SU-DHL-6 (cell line): Measurements from ENCODE around the gene DPCD.

Experiments used
- H2AFZ ChIP-seq: fragments of 200-600 bp; sonication (generic); 2 replicates; pipeline ENCODE4 v1.6.1; 2014; ENCODE audit warnings: low read depth, mild to moderate bottlenecking, moderate library complexity, mixed read lengths, antibody characterized with exemption, low read length; ENCODE audit not compliant: severe bottlenecking
- H3F3A ChIP-seq: fragments of 200-600 bp; shearing (Covaris generic); 2 replicates; pipeline ENCODE4 v1.6.0; 2016; ENCODE audit warnings: antibody characterized with exemption, mild to moderate bottlenecking; ENCODE audit not compliant: insufficient read depth
- H3K27ac ChIP-seq: fragments of 200-600 bp; sonication (generic); 2 replicates; pipeline ENCODE4 v1.5.1; 2016; ENCODE audit warnings: low read depth, mild to moderate bottlenecking, low read length, moderate library complexity, mixed read lengths
- H3K27me3 ChIP-seq: fragments of 200-600 bp; sonication (generic), shearing (Covaris generic); 2 replicates; pipeline ENCODE4 v1.6.0; 2014; ENCODE audit warnings: mild to moderate bottlenecking, low read length
- H3K36me3 ChIP-seq: fragments of 200-600 bp; sonication (generic); 2 replicates; pipeline ENCODE4 v1.6.1; 2014; ENCODE audit warnings: mild to moderate bottlenecking, low read length, mixed read lengths
- H3K4me2 ChIP-seq: fragments of 300-600, 200-600 bp; shearing (Covaris generic), sonication (generic); 2 replicates; pipeline ENCODE4 v1.6.0; 2014; ENCODE audit warnings: low read length, low read depth, mild to moderate bottlenecking; ENCODE audit not compliant: poor library complexity, severe bottlenecking
- H3K4me3 ChIP-seq: fragments of 200-600 bp; sonication (generic); 2 replicates; pipeline ENCODE4 v1.5.1; 2014; ENCODE audit warnings: antibody characterized with exemption, low read length, mild to moderate bottlenecking, mixed read lengths; ENCODE audit not compliant: insufficient read depth, poor library complexity, severe bottlenecking
- H3K79me2 ChIP-seq: fragments of 200-600 bp; sonication (generic); 2 replicates; pipeline ENCODE4 v1.6.1; 2014; ENCODE audit warnings: mild to moderate bottlenecking, low read length, moderate library complexity; ENCODE audit not compliant: insufficient read depth
- H3K9ac ChIP-seq: fragments of 200-600 bp; sonication (generic); 2 replicates; pipeline ENCODE4 v1.7.0; 2014; ENCODE audit warnings: mild to moderate bottlenecking, low read length
- H3K9me2 ChIP-seq: fragments of 200-600 bp; sonication (generic); replicated peaks from 2 replicates; pipeline ENCODE4 v1.6.1; 2014; ENCODE audit warnings: low read length; ENCODE audit not compliant: insufficient read depth
- H3K9me3 ChIP-seq: fragments of 200-600 bp; sonication (generic); 2 replicates; pipeline ENCODE4 v1.6.1; 2014; ENCODE audit warnings: low read length, mixed read lengths; ENCODE audit not compliant: insufficient read depth
- H4K20me1 ChIP-seq: fragments of 200-600 bp; sonication (generic); 2 replicates; pipeline ENCODE4 v1.6.1; 2014; ENCODE audit warnings: low read depth, mild to moderate bottlenecking, antibody characterized with exemption, low read length, moderate library complexity, mixed read lengths
- CTCF ChIP-seq: fragments of 200-600 bp; sonication (generic); IDR thresholded peaks from one replicate; pipeline ENCODE4 v1.5.1; 2017; ENCODE audit warnings: antibody characterized with exemption, mild to moderate bottlenecking, low read length, moderate library complexity; ENCODE audit not compliant: insufficient read depth, poor library complexity, severe bottlenecking
- EZH2phosphoT487 ChIP-seq: fragments of 200-600 bp; sonication (generic), shearing (Covaris generic); conservative IDR thresholded peaks from 2 replicates; pipeline ENCODE4 v1.6.1; 2018; ENCODE audit warnings: mild to moderate bottlenecking, antibody characterized with exemption, low read length, moderate library complexity, mixed read lengths

Gene DPCD

DNA sequence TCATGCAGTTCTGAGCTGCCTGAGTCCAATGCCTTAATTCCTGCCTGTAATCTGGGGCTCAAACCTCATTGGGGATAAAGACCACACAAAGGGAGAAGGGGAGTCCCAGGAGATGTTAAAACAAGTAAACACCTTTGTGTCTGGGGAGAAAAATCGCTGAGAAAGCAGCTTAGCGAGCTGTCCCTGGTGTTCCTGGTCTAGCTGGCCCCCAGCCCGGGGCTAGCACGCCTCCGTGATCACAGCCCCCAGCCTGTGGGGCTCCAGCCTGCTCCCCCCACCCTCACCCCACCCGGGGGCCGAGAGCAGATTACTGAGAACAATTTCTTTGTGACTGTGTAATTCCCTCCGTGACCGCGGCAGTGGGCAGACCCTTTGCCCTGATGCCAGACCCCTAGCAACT, 24.8 kb downstream of the DPCD start:
- Histone ChIP-seq H3K4me2 (no peak overlapping the region), H3K27me3 (no peaks in the 10 kb centered on the region), H3F3A (peaks cover 6% of the 10 kb centered on the region; the same call in 1 of the 2 replicates), H3K9me3 (no peaks in the 10 kb centered on the region), H3K36me3 (no peaks in the 10 kb centered on the region), H3K9me2 (no peaks in the 10 kb centered on the region), H4K20me1 (no peaks in the 10 kb centered on the region), H3K27ac (no peak overlapping the region), H2AFZ (no peak overlapping the region), H3K79me2 (no peaks in the 10 kb centered on the region), H3K9ac (no peak overlapping the region), H3K4me3 (no peak overlapping the region)
- TF ChIP-seq EZH2phosphoT487 (no peak), CTCF (no peak)

DNA sequence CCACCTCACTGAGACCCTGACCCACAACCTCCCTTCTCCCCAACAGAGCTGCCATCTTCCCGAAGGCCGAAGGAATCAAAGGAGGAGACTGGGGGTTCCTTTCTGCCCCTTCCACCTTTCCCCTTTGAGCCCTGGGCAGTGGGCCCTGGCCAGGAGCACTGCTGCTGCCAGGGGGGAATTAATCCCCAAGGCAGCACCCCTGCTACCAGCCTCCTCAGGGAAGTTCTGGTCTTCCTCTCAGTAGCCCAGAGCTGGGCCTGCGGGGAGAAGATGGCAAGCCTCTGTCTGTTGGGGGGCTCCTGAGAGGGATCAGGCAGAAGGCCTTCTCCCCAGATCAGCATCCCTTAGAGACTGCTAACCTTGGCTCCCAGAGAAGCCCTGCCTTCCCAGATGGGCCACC, 25.5 kb downstream of the DPCD start:
- no peak overlapping the region for H2AFZ ChIP-seq
- no peak overlapping the region for H3K9ac ChIP-seq
- H3K27me3 ChIP-seq = no peaks in the 10 kb centered on the region
- no peaks in the 10 kb centered on the region for H3K36me3 ChIP-seq
- H3F3A ChIP-seq = peaks cover 10% of the 10 kb centered on the region; the same call in 1 of the 2 replicates
- no peaks in the 10 kb centered on the region for H3K9me3 ChIP-seq
- H4K20me1 ChIP-seq = no peaks in the 10 kb centered on the region
- TF ChIP-seq EZH2phosphoT487 = no peak
- no peak for TF ChIP-seq CTCF
- no peak overlapping the region for H3K27ac ChIP-seq
- no peak overlapping the region for H3K4me2 ChIP-seq
- H3K79me2 ChIP-seq = no peaks in the 10 kb centered on the region
- no peaks in the 10 kb centered on the region for H3K9me2 ChIP-seq
- H3K4me3 ChIP-seq = no peak overlapping the region

- H3K36me3 ChIP-seq = no peaks in the 10 kb centered on the region
- peaks cover 10% of the 10 kb centered on the region; the same call in 1 of the 2 replicates for H3F3A ChIP-seq
- H3K4me2 ChIP-seq = no peak overlapping the region
- H3K4me3 ChIP-seq = no peak overlapping the region
- H3K9me2 ChIP-seq = no peaks in the 10 kb centered on the region
- no peak for TF ChIP-seq EZH2phosphoT487
- no peak for TF ChIP-seq CTCF
- no peaks in the 10 kb centered on the region for H3K79me2 ChIP-seq
- H2AFZ ChIP-seq = no peak overlapping the region
- no peak overlapping the region for H3K27ac ChIP-seq
- H4K20me1 ChIP-seq = no peaks in the 10 kb centered on the region
- H3K9ac ChIP-seq = no peak overlapping the region
- H3K27me3 ChIP-seq = no peaks in the 10 kb centered on the region
- no peaks in the 10 kb centered on the region for H3K9me3 ChIP-seq
Measured at GRCh38 chr10:101614663-101615524, 26.8 kb downstream of the DPCD start.
